Gastroesophageal sphincter (tissue), 4 donors: ENCODE measurements around the gene RNASE8. TPM values are rescaled to one million over a fixed set of nuclear protein-coding genes. Genes with fewer than 3 reads are reported as not detected.

Experiments used
- ATAC-seq: fragments of 150-250 bp; one replicate; pipeline ENCODE4 v1.9.1; 2016; ENCODE audit warnings: mild to moderate bottlenecking, moderate library complexity
- H3K27ac ChIP-seq, 4 donors: fragments of 200-600 bp; sonication (generic) in 3 of 4; 1 replicate in 3 of 4; 2 replicates in 1 of 4; pipeline ENCODE4 v1.5.1; 2016 to 2019
- H3K27me3 ChIP-seq: fragments of 200-600 bp; sonication (generic); one replicate; pipeline ENCODE4 v1.5.1; 2019
- H3K36me3 ChIP-seq, 2 donors: fragments of 200-600 bp; sonication (generic); one replicate each; pipeline ENCODE4 v1.5.1; 2019; ENCODE audit warnings: control low read depth in 1 of 2
- H3K4me1 ChIP-seq, 3 donors: fragments of 200-600 bp; sonication (generic); 1 replicate in 2 of 3; 2 replicates in 1 of 3; pipeline ENCODE4 v1.5.1; 2016 to 2019; ENCODE audit warnings: control low read depth in 2 of 3
- H3K4me3 ChIP-seq, 2 donors: fragments of 200-600 bp; sonication (generic); one replicate each; pipeline ENCODE4 v1.5.1; 2019; ENCODE audit warnings: mild to moderate bottlenecking in 1 of 2, moderate library complexity in 1 of 2
- H3K9me3 ChIP-seq, 3 donors: fragments of 200-600 bp; sonication (generic); one replicate each; pipeline ENCODE4 v1.5.1; 2017 to 2019; ENCODE audit warnings: control low read depth in 2 of 3
- EP300 ChIP-seq: sonication (generic); formaldehyde crosslinking; IDR thresholded peaks from one replicate; pipeline ENCODE4 v1.6.1; 2017; ENCODE audit warnings: antibody characterized with exemption, mild to moderate bottlenecking
- POLR2A ChIP-seq, 2 donors: fragments of 450-650 bp; IDR thresholded peaks; one replicate each; pipeline ENCODE4 v1.6.1; 2017; ENCODE audit warnings: antibody characterized with exemption in 2 of 2, mild to moderate bottlenecking in 2 of 2, moderate library complexity in 1 of 2
- POLR2AphosphoS5 ChIP-seq: sonication (generic); formaldehyde crosslinking; IDR thresholded peaks from one replicate; pipeline ENCODE4 v1.6.1; 2017; ENCODE audit warnings: antibody characterized with exemption
- WGBS, 2 donors: methylation state at CpG; one replicate each; pipeline ENCODE4 v1.1.5; 2018; ENCODE audit warnings: low coverage in 1 of 2; 5-methylcytosine and 5-hydroxymethylcytosine counted together
- total RNA-seq, 4 donors: library from RNA; depleted of rRNA; stranded (reverse); fragments of >200 nt; gene quantifications; one replicate each; pipeline ENCODE4 v1.1.0, GENCODE V29; 2016
- TF ChIP-seq, protein P1 (sequence below), 4 experiments: fragments of 200-600 bp in 2 of 4; fragments of 450-650 bp in 2 of 4; sonication (generic) in 1 of 4; IDR thresholded peaks; one replicate each; pipeline ENCODE4 v1.5.1; 2017 to 2019; ENCODE audit warnings: antibody characterized with exemption in 4 of 4, mild to moderate bottlenecking in 2 of 4, moderate library complexity in 2 of 4

RNASE8 gene
- total RNA-seq, 4 donors from 2014 or later, result not detected

DNA sequence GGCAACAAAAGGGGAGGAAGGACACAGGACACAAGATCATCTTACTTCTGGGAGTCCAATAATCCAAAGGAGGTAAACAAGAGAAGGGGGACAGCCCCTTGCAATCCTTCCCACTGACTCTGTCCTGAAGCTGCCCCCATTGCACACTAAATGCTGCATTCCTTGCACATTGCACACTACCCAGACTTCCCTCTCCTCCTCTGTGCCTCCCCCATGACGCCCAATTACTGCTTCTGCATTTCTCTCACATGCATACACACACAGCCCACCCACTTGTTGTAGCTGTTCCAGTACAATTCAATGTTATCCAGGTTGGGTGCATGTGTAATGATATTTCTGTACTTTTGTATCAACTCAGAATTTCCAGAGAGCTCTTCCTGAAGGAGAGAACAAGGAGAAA is 38.3 kb upstream of the RNASE8 start:
- WGBS, 2 donors, result 64% methylated on average over 1 of the region's 1 CpG; no CpG with 5 or more reads in 1 of the 2 donors
- H3K27me3 ChIP-seq, result no peaks in the 10 kb centered on the region
- TF ChIP-seq EP300 (no peak), POLR2A (IDR thresholded peaks at IDR 0.05) (no peak)
- H3K4me3 ChIP-seq, result no peak overlapping the region
- H3K36me3 ChIP-seq, result peaks cover 0 to 64% of the 10 kb centered on the region in 2 donors
- H3K4me1 ChIP-seq, result peaks cover 0 to 84% (median 12%) of the 10 kb centered on the region in 3 donors
- no peak for ATAC-seq
- no peaks in the 10 kb centered on the region for H3K9me3 ChIP-seq
- peak overlapping the region in 1 of 4 donors; percentile 8 for H3K27ac ChIP-seq

DNA sequence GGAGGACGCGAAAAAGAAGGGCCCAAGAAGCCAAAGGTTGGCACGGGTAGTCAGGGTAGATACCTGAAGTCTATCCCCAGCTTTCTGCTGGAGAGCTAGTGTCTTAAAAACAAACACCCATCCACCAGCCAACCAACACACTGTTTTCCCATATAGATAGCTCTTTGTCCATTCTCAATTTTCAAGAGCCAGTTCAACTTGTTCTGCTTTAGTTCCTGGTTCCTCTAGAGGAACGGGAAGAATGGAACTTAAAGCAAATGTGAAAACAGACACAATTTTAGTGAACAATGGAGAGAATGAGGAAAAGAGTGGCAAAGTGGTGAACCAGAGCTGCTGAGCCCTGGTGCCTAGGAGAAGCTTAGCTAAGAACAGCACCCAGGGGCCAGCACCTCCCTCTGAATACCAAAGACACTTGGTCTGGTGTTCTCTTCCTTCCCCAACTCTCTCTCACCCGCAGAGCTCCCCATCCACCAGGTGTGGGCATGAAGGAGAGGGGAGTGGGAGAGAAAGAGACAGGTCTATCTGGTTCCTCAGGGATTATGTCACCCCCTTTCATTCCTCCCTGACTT is 36.6 kb upstream of the RNASE8 start:
- ATAC-seq, result no peak
- peak overlapping the region in 1 of 4 donors; percentile 91 for H3K27ac ChIP-seq
- H3K4me3 ChIP-seq, result no peak overlapping the region
- 69 to 86% methylated on average over 5 of the region's 5 CpGs for WGBS, 2 donors
- peaks cover 0 to 80% (median 15%) of the 10 kb centered on the region in 3 donors for H3K4me1 ChIP-seq
- H3K27me3 ChIP-seq, result no peaks in the 10 kb centered on the region
- TF ChIP-seq, protein P1, sequence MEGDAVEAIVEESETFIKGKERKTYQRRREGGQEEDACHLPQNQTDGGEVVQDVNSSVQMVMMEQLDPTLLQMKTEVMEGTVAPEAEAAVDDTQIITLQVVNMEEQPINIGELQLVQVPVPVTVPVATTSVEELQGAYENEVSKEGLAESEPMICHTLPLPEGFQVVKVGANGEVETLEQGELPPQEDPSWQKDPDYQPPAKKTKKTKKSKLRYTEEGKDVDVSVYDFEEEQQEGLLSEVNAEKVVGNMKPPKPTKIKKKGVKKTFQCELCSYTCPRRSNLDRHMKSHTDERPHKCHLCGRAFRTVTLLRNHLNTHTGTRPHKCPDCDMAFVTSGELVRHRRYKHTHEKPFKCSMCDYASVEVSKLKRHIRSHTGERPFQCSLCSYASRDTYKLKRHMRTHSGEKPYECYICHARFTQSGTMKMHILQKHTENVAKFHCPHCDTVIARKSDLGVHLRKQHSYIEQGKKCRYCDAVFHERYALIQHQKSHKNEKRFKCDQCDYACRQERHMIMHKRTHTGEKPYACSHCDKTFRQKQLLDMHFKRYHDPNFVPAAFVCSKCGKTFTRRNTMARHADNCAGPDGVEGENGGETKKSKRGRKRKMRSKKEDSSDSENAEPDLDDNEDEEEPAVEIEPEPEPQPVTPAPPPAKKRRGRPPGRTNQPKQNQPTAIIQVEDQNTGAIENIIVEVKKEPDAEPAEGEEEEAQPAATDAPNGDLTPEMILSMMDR (IDR thresholded peaks at IDR 0.05), result no peak
- no peak for TF ChIP-seq POLR2AphosphoS5
- TF ChIP-seq POLR2A (IDR thresholded peaks at IDR 0.05), result no peak
- no peak for TF ChIP-seq EP300
- no peaks in the 10 kb centered on the region for H3K9me3 ChIP-seq
- H3K36me3 ChIP-seq, result peaks cover 0 to 64% of the 10 kb centered on the region in 2 donors

DNA sequence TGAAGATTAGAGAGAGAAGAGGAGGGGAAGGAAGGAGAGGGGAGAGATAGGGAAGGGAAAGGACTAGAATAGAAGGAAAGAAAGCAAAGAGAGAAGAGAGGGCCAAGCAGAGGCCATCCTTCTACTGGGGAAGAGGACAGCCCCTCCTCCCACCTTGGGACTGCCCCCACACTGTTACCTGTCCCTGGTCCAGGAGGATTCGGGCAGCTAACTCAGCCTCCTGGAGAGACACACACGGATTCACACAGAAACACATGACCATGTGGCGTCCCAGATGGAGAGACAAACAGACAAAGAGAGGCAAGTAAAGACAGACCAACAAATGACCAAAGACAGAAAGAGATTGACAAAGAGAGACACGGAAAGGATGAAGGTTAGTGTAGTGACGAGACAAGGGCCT is 34.9 kb upstream of the RNASE8 start:
- Histone ChIP-seq H3K4me3 (peak overlapping the region in 1 of 2 donors; percentile 74), H3K4me1 (peaks cover 0 to 82% (median 17%) of the 10 kb centered on the region in 3 donors), H3K9me3 (no peaks in the 10 kb centered on the region), H3K36me3 (peaks cover 0 to 48% of the 10 kb centered on the region in 2 donors), H3K27me3 (no peaks in the 10 kb centered on the region), H3K27ac (peak overlapping the region in 3 of 4 donors; percentile 91 to 95 (median 94))
- no peak for ATAC-seq
- 54 to 83% methylated on average over 3 to 5 of the region's 5 CpGs for WGBS, 2 donors
- TF ChIP-seq POLR2AphosphoS5 (no peak), EP300 (no peak), POLR2A (IDR thresholded peaks at IDR 0.05) (no peak)
- TF ChIP-seq, protein P1 (IDR thresholded peaks at IDR 0.05), result no peak

DNA sequence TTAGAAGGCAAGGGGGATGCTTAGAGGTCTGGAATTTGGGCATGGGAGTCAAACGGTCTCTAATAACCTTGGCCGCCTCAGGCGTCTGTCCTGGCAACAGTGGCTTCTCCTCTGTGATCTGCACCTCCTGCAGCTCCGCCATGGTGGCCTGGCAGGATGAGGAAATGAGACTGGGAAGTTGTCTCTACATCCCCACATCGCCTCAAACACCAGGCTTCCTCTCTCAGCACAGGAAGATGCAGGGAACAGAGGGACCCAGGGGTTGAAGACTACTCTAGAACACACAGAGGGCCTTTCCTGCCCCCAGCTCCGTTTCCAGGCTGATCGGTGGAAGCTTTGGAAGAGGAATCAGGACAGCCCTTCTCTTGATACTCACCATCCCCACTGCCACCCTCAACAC is 34.4 kb upstream of the RNASE8 start:
- H3K27me3 ChIP-seq, result no peaks in the 10 kb centered on the region
- H3K4me1 ChIP-seq, result peaks cover 0 to 79% (median 17%) of the 10 kb centered on the region in 3 donors
- H3K4me3 ChIP-seq, result peak overlapping the region; percentile 74 to 77
- H3K36me3 ChIP-seq, result peaks cover 0 to 43% of the 10 kb centered on the region in 2 donors
- H3K27ac ChIP-seq, result peak overlapping the region; percentile 78 to 95 (median 92)
- TF ChIP-seq, protein P1 (IDR thresholded peaks at IDR 0.05), result no peak
- no peak for TF ChIP-seq POLR2AphosphoS5
- no peak for ATAC-seq
- H3K9me3 ChIP-seq, result no peaks in the 10 kb centered on the region
- WGBS, 2 donors, result 33 to 43% methylated on average over 1 to 5 of the region's 7 CpGs

DNA sequence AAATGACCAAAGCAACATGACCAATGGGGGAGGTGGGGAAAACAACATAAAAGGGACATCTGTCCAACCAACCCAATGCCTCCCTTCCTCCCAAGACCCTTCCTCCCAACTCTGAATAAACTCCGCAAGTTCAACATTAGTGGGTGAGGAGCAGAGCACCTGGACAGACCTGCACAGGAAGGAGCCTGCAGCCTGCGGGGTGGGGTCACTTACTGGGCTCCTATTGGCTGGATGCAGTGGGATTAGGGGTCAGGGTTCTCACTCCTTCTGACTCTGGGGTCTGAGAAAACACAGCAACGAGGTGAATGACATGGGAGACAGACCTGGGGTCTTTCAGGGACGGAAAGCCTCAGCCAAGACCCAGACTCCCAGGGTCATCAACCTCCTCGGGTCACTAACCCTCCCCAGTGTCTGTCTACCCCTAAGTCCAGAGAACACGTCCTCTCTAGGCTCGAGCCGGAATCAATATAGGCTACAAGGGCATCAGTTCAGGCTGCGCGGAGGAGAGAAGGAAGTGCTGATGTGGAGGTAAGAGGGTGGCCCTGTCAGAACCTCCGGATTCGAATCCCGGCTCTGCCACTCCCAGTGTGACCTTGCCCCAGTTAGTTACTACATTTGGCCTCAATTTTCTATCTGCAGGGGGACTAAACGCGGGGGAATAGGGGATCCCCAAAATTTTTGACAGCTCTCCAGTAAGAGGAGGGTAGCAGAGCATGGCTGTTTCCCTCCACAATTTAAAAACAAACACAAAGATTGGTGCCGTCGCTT is 33.6 kb upstream of the RNASE8 start:
- no peaks in the 10 kb centered on the region for H3K27me3 ChIP-seq
- peak overlapping the region; percentile 78 to 95 (median 92) for H3K27ac ChIP-seq
- peaks cover 0 to 73% (median 17%) of the 10 kb centered on the region in 3 donors for H3K4me1 ChIP-seq
- H3K36me3 ChIP-seq, result peaks cover 0 to 35% of the 10 kb centered on the region in 2 donors
- no peaks in the 10 kb centered on the region for H3K9me3 ChIP-seq
- ATAC-seq, result no peak
- 11 to 100% methylated on average over 1 to 9 of the region's 17 CpGs for WGBS, 2 donors
- TF ChIP-seq POLR2A (IDR thresholded peaks at IDR 0.05) (no peak), EP300 (no peak), POLR2AphosphoS5 (no peak)
- TF ChIP-seq, protein P1 (IDR thresholded peaks at IDR 0.05), result no peak
- H3K4me3 ChIP-seq, result peak overlapping the region; percentile 74 to 77
